ENCODE results near the gene LRP8. TPM values are rescaled to one million over a fixed set of nuclear protein-coding genes. Genes with fewer than 3 reads are reported as not detected.

Gene LRP8
- total and polyA plus RNA-seq, 2 donors from 2014 or later, result 1.4 to 6.9 TPM

DNA sequence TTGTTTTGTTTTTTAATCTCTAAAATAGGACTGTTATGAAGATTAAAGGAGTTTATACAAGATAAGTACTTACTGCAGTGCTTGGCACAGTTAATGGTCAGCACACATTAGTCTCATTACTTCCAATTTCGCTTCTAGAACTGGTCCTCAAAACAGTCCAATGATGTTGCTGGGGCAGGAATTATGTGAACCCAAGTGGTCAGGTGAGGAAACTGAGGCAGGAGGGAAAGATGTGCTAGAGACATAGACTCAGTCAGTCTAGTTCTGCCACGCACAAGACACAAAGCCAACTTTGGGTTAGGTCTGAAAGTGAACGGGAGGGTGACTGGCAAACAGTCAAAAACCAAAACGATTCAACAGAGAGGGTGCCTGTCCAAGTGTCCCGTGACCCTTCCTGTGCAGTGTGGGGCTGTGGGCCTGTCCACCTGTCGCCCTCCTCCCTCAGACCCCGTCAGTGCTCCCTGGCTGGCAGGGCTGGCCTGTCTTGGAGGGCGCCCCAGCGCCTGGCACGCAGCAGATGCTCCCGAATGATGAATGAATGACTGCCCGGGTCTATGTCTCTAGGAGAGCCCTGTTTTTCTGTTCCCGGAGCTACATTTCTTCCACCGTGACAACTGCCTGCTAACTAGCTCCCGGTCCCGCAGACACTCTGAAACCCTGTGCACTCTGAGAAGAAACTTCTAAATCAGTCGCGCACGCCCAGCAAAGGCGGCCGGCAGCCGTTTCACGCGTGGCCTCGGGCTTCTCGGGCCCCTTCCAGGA, 2.4 kb downstream of the LRP8 start:
- Histone ChIP-seq H3K9ac (ENCODE audit: low read length in 3 of 3) (peak overlapping the region in 1 of 3 donors; percentile 4), H3K36me3 (ENCODE audit: control insufficient read depth in 2 of 3, insufficient read depth in 3 of 3, low read length in 3 of 3) (no peaks in the 10 kb centered on the region), H3K4me3 (ENCODE audit: low read length in 3 of 3) (peak overlapping the region in 2 of 3 donors; percentile 30 to 56), H3K9me3 (ENCODE audit: control insufficient read depth in 2 of 3, insufficient read depth in 1 of 3, low read length in 3 of 3) (no peaks in the 10 kb centered on the region), H3K4me1 (ENCODE audit: control insufficient read depth in 2 of 3, insufficient read depth in 2 of 3, low read depth in 1 of 3, low read length in 3 of 3) (peaks cover 0 to 9% (median 0%) of the 10 kb centered on the region in 3 donors), H3K27me3 (ENCODE audit: control insufficient read depth, insufficient read depth, low read length) (no peaks in the 10 kb centered on the region), H3K27ac (ENCODE audit: low read depth in 2 of 2, low read length in 2 of 2) (peak overlapping the region in 1 of 2 donors; percentile 68)
- intact Hi-C loops (cut with DNase I), result no loop called here
- DNase-seq (peak in 1 of 5 donors; percentile 83), FAIRE-seq (no peak)
- TF ChIP-seq, protein P1, sequence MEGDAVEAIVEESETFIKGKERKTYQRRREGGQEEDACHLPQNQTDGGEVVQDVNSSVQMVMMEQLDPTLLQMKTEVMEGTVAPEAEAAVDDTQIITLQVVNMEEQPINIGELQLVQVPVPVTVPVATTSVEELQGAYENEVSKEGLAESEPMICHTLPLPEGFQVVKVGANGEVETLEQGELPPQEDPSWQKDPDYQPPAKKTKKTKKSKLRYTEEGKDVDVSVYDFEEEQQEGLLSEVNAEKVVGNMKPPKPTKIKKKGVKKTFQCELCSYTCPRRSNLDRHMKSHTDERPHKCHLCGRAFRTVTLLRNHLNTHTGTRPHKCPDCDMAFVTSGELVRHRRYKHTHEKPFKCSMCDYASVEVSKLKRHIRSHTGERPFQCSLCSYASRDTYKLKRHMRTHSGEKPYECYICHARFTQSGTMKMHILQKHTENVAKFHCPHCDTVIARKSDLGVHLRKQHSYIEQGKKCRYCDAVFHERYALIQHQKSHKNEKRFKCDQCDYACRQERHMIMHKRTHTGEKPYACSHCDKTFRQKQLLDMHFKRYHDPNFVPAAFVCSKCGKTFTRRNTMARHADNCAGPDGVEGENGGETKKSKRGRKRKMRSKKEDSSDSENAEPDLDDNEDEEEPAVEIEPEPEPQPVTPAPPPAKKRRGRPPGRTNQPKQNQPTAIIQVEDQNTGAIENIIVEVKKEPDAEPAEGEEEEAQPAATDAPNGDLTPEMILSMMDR (IDR thresholded peaks at IDR 0.05; ENCODE audit: borderline replicate concordance, extremely low read depth, insufficient read depth), result no peak

DNA sequence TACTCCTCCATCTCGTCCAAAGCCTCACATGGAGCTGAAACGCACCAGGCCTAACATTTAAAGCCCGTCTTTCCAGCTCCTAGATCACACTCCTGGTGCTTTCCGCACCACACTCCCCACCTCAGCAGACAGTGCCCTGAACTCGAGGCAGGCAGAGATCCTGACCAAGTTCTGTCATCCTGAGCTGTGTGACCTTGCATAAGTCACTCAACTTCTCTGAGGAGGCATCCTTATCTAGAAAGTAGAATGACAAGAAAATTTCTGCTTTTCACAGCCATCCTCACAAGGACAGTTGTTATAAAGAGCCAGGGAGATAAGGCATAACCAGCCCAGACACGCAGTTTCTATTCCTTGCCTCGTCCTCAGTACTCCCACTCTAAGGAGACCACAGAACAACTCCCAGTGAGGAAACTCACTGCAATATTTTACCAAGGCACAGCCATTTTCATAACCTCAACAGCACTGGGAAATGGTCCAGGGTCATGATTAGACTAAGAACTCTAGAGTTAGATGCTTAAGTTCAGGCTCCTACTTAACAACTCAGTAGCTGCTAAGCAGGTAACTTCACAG, 3.1 kb downstream of the LRP8 start:
- TF ChIP-seq, protein P1 (IDR thresholded peaks at IDR 0.05; ENCODE audit: borderline replicate concordance, extremely low read depth, insufficient read depth), result no peak
- intact Hi-C loops (cut with DNase I), result no loop called here
- Histone ChIP-seq H3K27ac (ENCODE audit: low read depth in 2 of 2, low read length in 2 of 2) (no peak overlapping the region), H3K4me1 (ENCODE audit: control insufficient read depth in 2 of 3, insufficient read depth in 2 of 3, low read depth in 1 of 3, low read length in 3 of 3) (peaks cover 0 to 9% (median 0%) of the 10 kb centered on the region in 3 donors), H3K9ac (ENCODE audit: low read length in 3 of 3) (no peak overlapping the region), H3K27me3 (ENCODE audit: control insufficient read depth, insufficient read depth, low read length) (no peaks in the 10 kb centered on the region), H3K9me3 (ENCODE audit: control insufficient read depth in 2 of 3, insufficient read depth in 1 of 3, low read length in 3 of 3) (no peaks in the 10 kb centered on the region), H3K36me3 (ENCODE audit: control insufficient read depth in 2 of 3, insufficient read depth in 3 of 3, low read length in 3 of 3) (no peaks in the 10 kb centered on the region), H3K4me3 (ENCODE audit: low read length in 3 of 3) (no peak overlapping the region)
- DNase-seq (no peak), FAIRE-seq (no peak)

DNA sequence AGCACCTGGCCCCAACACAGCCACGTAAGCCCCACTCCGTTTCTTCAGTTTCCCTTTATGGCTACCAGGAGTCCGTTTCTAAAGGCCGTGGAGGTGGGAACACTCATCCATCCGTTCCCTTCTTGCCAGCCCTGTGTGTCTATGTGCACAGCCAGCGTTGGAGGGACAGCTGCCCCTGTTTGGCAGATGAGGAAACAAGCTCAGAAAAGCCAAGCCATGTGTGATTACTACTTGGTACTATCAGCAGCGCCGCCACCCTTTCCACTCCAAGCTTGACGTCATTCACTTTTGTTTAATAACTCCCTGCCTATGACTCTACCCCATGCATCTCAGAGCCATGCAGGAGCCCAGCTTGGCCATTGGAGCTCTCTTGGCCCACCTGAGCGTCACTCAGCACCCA, 3.5 kb downstream of the LRP8 start:
- Histone ChIP-seq H3K4me3 (ENCODE audit: low read length in 3 of 3) (no peak overlapping the region), H3K4me1 (ENCODE audit: control insufficient read depth in 2 of 3, insufficient read depth in 2 of 3, low read depth in 1 of 3, low read length in 3 of 3) (peaks cover 0 to 9% (median 0%) of the 10 kb centered on the region in 3 donors), H3K27me3 (ENCODE audit: control insufficient read depth, insufficient read depth, low read length) (no peaks in the 10 kb centered on the region), H3K36me3 (ENCODE audit: control insufficient read depth in 2 of 3, insufficient read depth in 3 of 3, low read length in 3 of 3) (no peaks in the 10 kb centered on the region), H3K27ac (ENCODE audit: low read depth in 2 of 2, low read length in 2 of 2) (no peak overlapping the region), H3K9ac (ENCODE audit: low read length in 3 of 3) (no peak overlapping the region), H3K9me3 (ENCODE audit: control insufficient read depth in 2 of 3, insufficient read depth in 1 of 3, low read length in 3 of 3) (no peaks in the 10 kb centered on the region)
- intact Hi-C loops (cut with DNase I), result no loop called here
- TF ChIP-seq, protein P1 (IDR thresholded peaks at IDR 0.05; ENCODE audit: borderline replicate concordance, extremely low read depth, insufficient read depth), result no peak
- DNase-seq, result peak in 1 of 5 donors; percentile 35
- FAIRE-seq, result no peak

All from kidney (tissue), 14 donors.